ENCODE measurements around the gene TGFBI.

- TF ChIP-seq CTCF (IDR thresholded peaks at IDR 0.05; ENCODE audit: low read depth, low read length) (no peak), POLR2A (IDR thresholded peaks at IDR 0.05; ENCODE audit: extremely low read depth, insufficient read length) (no peak), MAX (IDR thresholded peaks at IDR 0.05; ENCODE audit: low read depth, low read length) (no peak), MYC (IDR thresholded peaks at IDR 0.05; ENCODE audit: low read depth, low read length) (no peak)
These were observed 51.9 kb downstream of the TGFBI start for GRCh38 chr5:136080483-136081216.

Data from NB4 (cell line).